Measurements from ENCODE around the gene ABCC4. TPM values are rescaled to one million over a fixed set of nuclear protein-coding genes. Genes with fewer than 3 reads are reported as not detected.

The ABCC4 gene
- 1 to 10 TPM; 6.4 to 7.7 TPM for total RNA-seq

GRCh38 chr13:95301183-95301967 is at the start of gene ABCC4:
Gene ABCC4, minus strand, starts transcription at chr13:95301451. Its CDS starts 137 bp downstream, at chr13:95301314.
- ATAC-seq (peak; percentile 95), DNase-seq (peak; percentile 66)
- CTCF ChIA-PET: interaction anchor here (1.5 to 5.5 kb wide), 4 partner anchors 13 to 111 kb away, joined by 5 to 38 read pairs (median 8); no protein-coding TSS in a partner anchor
- H3K27ac Mint-ChIP-seq: no peak within 1 kb of the TSS
- peaks cover 12% of the 10 kb centered on the region for H3K27me3 Mint-ChIP-seq
- H3K9me3 Mint-ChIP-seq (ENCODE audit: low read depth): no peaks in the 10 kb centered on the region
- H3K4me1 Mint-ChIP-seq: peaks cover 22% of the 10 kb centered on the region
- no peaks in the 10 kb centered on the region for H3K36me3 Mint-ChIP-seq
- H3K4me3 Mint-ChIP-seq: peak within 1 kb of the TSS; percentile 84

- no peak overlapping the region for H3K27ac Mint-ChIP-seq
- no peaks in the 10 kb centered on the region for H3K4me1 Mint-ChIP-seq
- H3K4me3 Mint-ChIP-seq: no peak overlapping the region
- no peaks in the 10 kb centered on the region for H3K27me3 Mint-ChIP-seq
- DNase-seq (no peak), ATAC-seq (no peak)
- CTCF ChIA-PET: no interaction called here
- no peaks in the 10 kb centered on the region for H3K36me3 Mint-ChIP-seq
- no peaks in the 10 kb centered on the region for H3K9me3 Mint-ChIP-seq (ENCODE audit: low read depth)
Measured at GRCh38 chr13:95349267-95349666, 48.0 kb upstream of the ABCC4 start.

- no peaks in the 10 kb centered on the region for H3K4me1 Mint-ChIP-seq
- H3K27me3 Mint-ChIP-seq: no peaks in the 10 kb centered on the region
- no peaks in the 10 kb centered on the region for H3K9me3 Mint-ChIP-seq (ENCODE audit: low read depth)
- no peak overlapping the region for H3K4me3 Mint-ChIP-seq
- ATAC-seq (no peak), DNase-seq (no peak)
- no peak overlapping the region for H3K27ac Mint-ChIP-seq
- CTCF ChIA-PET: no interaction called here
- no peaks in the 10 kb centered on the region for H3K36me3 Mint-ChIP-seq
Measured at GRCh38 chr13:95343944-95344343, 42.7 kb upstream of the ABCC4 start.

GRCh38 chr13:95341441-95341840 is 40.2 kb upstream of the ABCC4 start:
- Mint-ChIP-seq H3K4me3 (no peak overlapping the region), H3K27ac (no peak overlapping the region), H3K27me3 (no peaks in the 10 kb centered on the region), H3K4me1 (no peaks in the 10 kb centered on the region), H3K36me3 (no peaks in the 10 kb centered on the region), H3K9me3 (ENCODE audit: low read depth) (no peaks in the 10 kb centered on the region)
- CTCF ChIA-PET: interaction anchor here (1.3 kb wide), 1 partner anchor 63 kb away, joined by 3 read pairs; no protein-coding TSS in a partner anchor
- DNase-seq: no peak
- ATAC-seq: no peak

- no peaks in the 10 kb centered on the region for H3K27me3 Mint-ChIP-seq
- no peak overlapping the region for H3K4me3 Mint-ChIP-seq
- H3K4me1 Mint-ChIP-seq: no peaks in the 10 kb centered on the region
- no peak overlapping the region for H3K27ac Mint-ChIP-seq
- CTCF ChIA-PET: interaction anchor here (2.1 kb wide), 1 partner anchor 66 kb away, joined by 5 read pairs; no protein-coding TSS in a partner anchor
- no peak for DNase-seq
- H3K36me3 Mint-ChIP-seq: no peaks in the 10 kb centered on the region
- no peak for ATAC-seq
- no peaks in the 10 kb centered on the region for H3K9me3 Mint-ChIP-seq (ENCODE audit: low read depth)
Measured at GRCh38 chr13:95338905-95339304, 37.7 kb upstream of the ABCC4 start.

GRCh38 chr13:95337597-95337996 is 36.3 kb upstream of the ABCC4 start:
- no peaks in the 10 kb centered on the region for H3K36me3 Mint-ChIP-seq
- CTCF ChIA-PET: interaction anchor here (2.1 kb wide), 1 partner anchor 67 kb away, joined by 5 read pairs; no protein-coding TSS in a partner anchor
- H3K27ac Mint-ChIP-seq: no peak overlapping the region
- H3K9me3 Mint-ChIP-seq (ENCODE audit: low read depth): no peaks in the 10 kb centered on the region
- H3K4me3 Mint-ChIP-seq: no peak overlapping the region
- DNase-seq: no peak
- no peak for ATAC-seq
- H3K27me3 Mint-ChIP-seq: no peaks in the 10 kb centered on the region
- H3K4me1 Mint-ChIP-seq: no peaks in the 10 kb centered on the region

GRCh38 chr13:95335667-95336066 is 34.4 kb upstream of the ABCC4 start:
- Mint-ChIP-seq H3K27ac (no peak overlapping the region), H3K4me1 (no peaks in the 10 kb centered on the region), H3K27me3 (no peaks in the 10 kb centered on the region), H3K4me3 (no peak overlapping the region), H3K36me3 (no peaks in the 10 kb centered on the region), H3K9me3 (ENCODE audit: low read depth) (no peaks in the 10 kb centered on the region)
- ATAC-seq (no peak), DNase-seq (no peak)
- CTCF ChIA-PET: interaction anchor here (1.3 kb wide), 1 partner anchor 11 kb away, joined by 3 read pairs; no protein-coding TSS in a partner anchor

GRCh38 chr13:95328386-95328785 is 27.1 kb upstream of the ABCC4 start:
- H3K27ac Mint-ChIP-seq: no peak overlapping the region
- H3K4me3 Mint-ChIP-seq: no peak overlapping the region
- no peaks in the 10 kb centered on the region for H3K4me1 Mint-ChIP-seq
- peaks cover 2% of the 10 kb centered on the region for H3K27me3 Mint-ChIP-seq
- CTCF ChIA-PET: no interaction called here
- H3K36me3 Mint-ChIP-seq: no peaks in the 10 kb centered on the region
- DNase-seq: no peak
- no peak for ATAC-seq
- no peaks in the 10 kb centered on the region for H3K9me3 Mint-ChIP-seq (ENCODE audit: low read depth)

- Mint-ChIP-seq H3K36me3 (no peaks in the 10 kb centered on the region), H3K27me3 (peaks cover 2% of the 10 kb centered on the region), H3K27ac (no peak overlapping the region), H3K4me1 (no peaks in the 10 kb centered on the region), H3K4me3 (no peak overlapping the region), H3K9me3 (ENCODE audit: low read depth) (no peaks in the 10 kb centered on the region)
- ATAC-seq (no peak), DNase-seq (no peak)
- CTCF ChIA-PET: no interaction called here
Measured at GRCh38 chr13:95327190-95327589, 25.9 kb upstream of the ABCC4 start.

- H3K4me1 Mint-ChIP-seq: no peaks in the 10 kb centered on the region
- DNase-seq (no peak), ATAC-seq (no peak)
- CTCF ChIA-PET: no interaction called here
- H3K36me3 Mint-ChIP-seq: no peaks in the 10 kb centered on the region
- no peak overlapping the region for H3K4me3 Mint-ChIP-seq
- H3K9me3 Mint-ChIP-seq (ENCODE audit: low read depth): no peaks in the 10 kb centered on the region
- peaks cover 2% of the 10 kb centered on the region for H3K27me3 Mint-ChIP-seq
- no peak overlapping the region for H3K27ac Mint-ChIP-seq
Measured at GRCh38 chr13:95326695-95327094, 25.4 kb upstream of the ABCC4 start.

- peaks cover 5% of the 10 kb centered on the region for H3K27me3 Mint-ChIP-seq
- DNase-seq (no peak), ATAC-seq (no peak)
- no peaks in the 10 kb centered on the region for H3K36me3 Mint-ChIP-seq
- no peak overlapping the region for H3K27ac Mint-ChIP-seq
- no peak overlapping the region for H3K4me3 Mint-ChIP-seq
- CTCF ChIA-PET: interaction anchor here (1.1 kb wide), 1 partner anchor 79 kb away, joined by 3 read pairs; no protein-coding TSS in a partner anchor
- no peaks in the 10 kb centered on the region for H3K4me1 Mint-ChIP-seq
- H3K9me3 Mint-ChIP-seq (ENCODE audit: low read depth): no peaks in the 10 kb centered on the region
Measured at GRCh38 chr13:95325485-95325884, 24.2 kb upstream of the ABCC4 start.

GRCh38 chr13:95323930-95324662 is 22.8 kb upstream of the ABCC4 start:
- Mint-ChIP-seq H3K4me1 (no peaks in the 10 kb centered on the region), H3K36me3 (no peaks in the 10 kb centered on the region), H3K27ac (no peak overlapping the region), H3K27me3 (peaks cover 5% of the 10 kb centered on the region), H3K4me3 (no peak overlapping the region), H3K9me3 (ENCODE audit: low read depth) (no peaks in the 10 kb centered on the region)
- CTCF ChIA-PET: interaction anchor here (0.7 to 1.0 kb wide), 2 partner anchors 11 to 57 kb away, joined by 3 read pairs; no protein-coding TSS in a partner anchor
- no peak for ATAC-seq
- no peak for DNase-seq

GRCh38 chr13:95319551-95320274 is 18.5 kb upstream of the ABCC4 start:
- H3K27ac Mint-ChIP-seq: no peak overlapping the region
- peaks cover 5% of the 10 kb centered on the region for H3K27me3 Mint-ChIP-seq
- no peaks in the 10 kb centered on the region for H3K9me3 Mint-ChIP-seq (ENCODE audit: low read depth)
- CTCF ChIA-PET: no interaction called here
- no peak for ATAC-seq
- no peaks in the 10 kb centered on the region for H3K4me1 Mint-ChIP-seq
- H3K4me3 Mint-ChIP-seq: no peak overlapping the region
- no peak for DNase-seq
- H3K36me3 Mint-ChIP-seq: no peaks in the 10 kb centered on the region
